ENCODE measurements around the gene HPRT1. TPM values are rescaled to one million over a fixed set of nuclear protein-coding genes. Genes with fewer than 3 reads are reported as not detected.
A peak's percentile ranks its signal among the peaks of the same experiment; 100 is the strongest.

Gene HPRT1
- polyA plus RNA-seq (2012; ENCODE audit: insufficient read depth, insufficient read length, low read depth), result 36.2 TPM

GRCh38 chrX:134460005-134460861 lies at the start of gene HPRT1:
Gene HPRT1 (plus strand): TSS chrX:134460165. CDS start chrX:134460312, 147 bp downstream.
- no peaks in the 10 kb centered on the region for H3K27me3 ChIP-seq
- H3K4me1 ChIP-seq, result no peaks in the 10 kb centered on the region
- no peaks in the 10 kb centered on the region for H3K9me3 ChIP-seq
- H3K36me3 ChIP-seq, result no peaks in the 10 kb centered on the region
- peak within 1 kb of the TSS; percentile 71 for H3K4me3 ChIP-seq (ENCODE audit: low read depth, low read length)
- DNase-seq, result peak; percentile 85
- TF ChIP-seq CTCF (IDR thresholded peaks at IDR 0.05; ENCODE audit: low read depth, low read length), result no peak

GRCh38 chrX:134416087-134416486 lies 43.9 kb upstream of the HPRT1 start:
- DNase-seq, result no peak
- no peaks in the 10 kb centered on the region for H3K4me1 ChIP-seq
- no peak for TF ChIP-seq CTCF (IDR thresholded peaks at IDR 0.05; ENCODE audit: low read depth, low read length)
- H3K9me3 ChIP-seq, result no peaks in the 10 kb centered on the region
- no peak overlapping the region for H3K4me3 ChIP-seq (ENCODE audit: low read depth, low read length)
- no peaks in the 10 kb centered on the region for H3K27me3 ChIP-seq
- H3K36me3 ChIP-seq, result peaks cover 18% of the 10 kb centered on the region

- H3K36me3 ChIP-seq, result peaks cover 18% of the 10 kb centered on the region
- H3K27me3 ChIP-seq, result no peaks in the 10 kb centered on the region
- H3K9me3 ChIP-seq, result no peaks in the 10 kb centered on the region
- H3K4me1 ChIP-seq, result no peaks in the 10 kb centered on the region
- H3K4me3 ChIP-seq (ENCODE audit: low read depth, low read length), result no peak overlapping the region
- no peak for DNase-seq
- no peak for TF ChIP-seq CTCF (IDR thresholded peaks at IDR 0.05; ENCODE audit: low read depth, low read length)
Measured at GRCh38 chrX:134418317-134419113, 41.5 kb upstream of the HPRT1 start.

GRCh38 chrX:134419784-134420183 lies 40.2 kb upstream of the HPRT1 start:
- Histone ChIP-seq H3K36me3 (peaks cover 18% of the 10 kb centered on the region), H3K9me3 (no peaks in the 10 kb centered on the region), H3K4me3 (ENCODE audit: low read depth, low read length) (no peak overlapping the region), H3K27me3 (no peaks in the 10 kb centered on the region), H3K4me1 (no peaks in the 10 kb centered on the region)
- TF ChIP-seq CTCF (IDR thresholded peaks at IDR 0.05; ENCODE audit: low read depth, low read length), result no peak
- DNase-seq, result no peak

- Histone ChIP-seq H3K36me3 (peaks cover 10% of the 10 kb centered on the region; the same call in 1 of the 2 replicates), H3K4me3 (ENCODE audit: low read depth, low read length) (no peak overlapping the region), H3K27me3 (no peaks in the 10 kb centered on the region), H3K9me3 (no peaks in the 10 kb centered on the region), H3K4me1 (no peaks in the 10 kb centered on the region)
- TF ChIP-seq CTCF (IDR thresholded peaks at IDR 0.05; ENCODE audit: low read depth, low read length), result peak; percentile 40
- no peak for DNase-seq
Measured at GRCh38 chrX:134423606-134424005, 36.4 kb upstream of the HPRT1 start.

All from BE2C (cell line).